Stimulated activated CD8-positive, alpha-beta memory T cell treated with anti-CD3 and anti-CD28 coated beads, Interleukin-4, amount 100 ng/mL, for 1 hour (primary cell): Measurements from ENCODE around the gene C19orf12.

Experiments
- DNase-seq, 2 donors: peaks; one replicate each; pipeline ENCODE4 v3.0.0-alpha.2; 2020; ENCODE audit warnings: low read depth in 2 of 2, low spot score in 1 of 2

Gene C19orf12

DNA sequence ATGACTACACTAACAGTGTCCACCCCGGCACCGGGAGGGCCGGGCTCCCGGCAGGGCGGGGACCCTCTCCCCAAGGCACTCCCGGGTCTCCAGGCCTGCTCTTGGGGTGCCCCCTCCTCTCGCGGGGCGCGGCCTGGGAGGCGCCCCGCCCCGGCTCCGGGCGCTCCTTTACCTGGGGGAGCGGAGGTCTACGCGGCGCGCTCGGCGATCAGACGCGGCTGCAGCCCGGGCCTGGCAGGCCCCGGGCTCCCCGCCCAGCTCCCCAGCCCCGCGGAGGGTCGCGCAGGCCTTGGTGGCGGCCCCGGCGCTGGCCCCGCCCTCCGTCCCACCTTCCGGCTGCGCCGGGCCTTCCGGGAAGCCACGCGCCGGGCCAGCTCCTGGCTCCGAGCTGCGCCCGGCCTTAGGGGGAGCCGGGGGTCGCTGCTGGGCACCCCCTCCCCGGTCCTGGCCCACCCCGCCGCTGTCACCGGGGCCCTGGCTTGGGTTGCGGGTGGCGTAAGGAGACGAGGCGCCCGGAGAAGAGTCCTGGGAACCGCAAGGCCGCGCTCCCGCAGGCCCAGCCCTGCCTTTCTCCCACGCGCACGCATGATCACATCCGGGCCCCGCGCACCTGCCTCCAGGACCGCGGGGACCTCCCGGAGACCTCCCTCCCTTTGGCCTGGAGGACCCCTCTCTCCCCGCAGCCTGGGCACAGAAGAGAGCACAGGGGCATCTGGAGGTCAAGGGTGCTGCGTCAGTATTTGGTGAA is at the start of gene C19orf12:
Gene C19orf12, minus strand, starts transcription at position 309 of the 748 bp plus-strand sequence. CDS start 6,848 bp downstream, outside the sequence.
- DNase-seq = no peak

DNA sequence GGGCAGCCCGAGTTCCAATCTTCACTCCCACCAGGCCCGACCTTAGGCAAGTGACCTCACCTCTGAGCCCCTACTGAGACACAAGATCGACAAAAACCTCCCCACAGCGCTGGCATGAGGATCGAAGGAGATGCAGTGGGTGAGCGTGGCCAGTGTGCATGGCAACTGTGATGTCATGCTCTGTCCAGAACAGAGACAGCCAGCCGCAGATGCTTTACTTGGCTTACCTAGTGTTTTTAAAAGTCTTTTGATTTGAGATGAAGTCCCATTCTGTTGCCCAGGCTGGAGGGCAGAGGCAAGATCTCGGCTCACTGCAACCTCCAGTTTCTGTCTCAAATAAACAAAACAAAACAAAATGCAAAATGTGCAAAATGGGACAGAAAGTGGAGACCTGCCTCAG is 49.3 kb upstream of the C19orf12 start:
- no peak for DNase-seq

DNA sequence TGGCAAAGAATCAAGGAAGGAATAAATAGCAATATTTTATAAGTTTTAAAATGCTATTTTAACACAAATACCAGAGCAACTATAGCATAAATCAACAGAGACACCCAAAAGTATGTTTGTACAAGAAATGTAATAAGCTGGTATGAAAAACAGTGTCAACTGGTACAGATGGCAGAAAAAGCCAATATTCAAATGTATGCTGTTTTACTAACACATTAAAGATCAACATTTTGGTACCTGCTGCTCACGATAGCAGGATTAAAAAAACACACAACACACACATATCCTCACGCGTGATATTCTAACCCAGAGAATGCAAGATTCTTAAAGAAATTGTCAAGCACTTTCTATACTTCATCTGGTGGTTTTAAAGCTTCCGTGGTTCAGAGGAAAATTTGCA is 48.1 kb upstream of the C19orf12 start:
- no peak for DNase-seq

DNA sequence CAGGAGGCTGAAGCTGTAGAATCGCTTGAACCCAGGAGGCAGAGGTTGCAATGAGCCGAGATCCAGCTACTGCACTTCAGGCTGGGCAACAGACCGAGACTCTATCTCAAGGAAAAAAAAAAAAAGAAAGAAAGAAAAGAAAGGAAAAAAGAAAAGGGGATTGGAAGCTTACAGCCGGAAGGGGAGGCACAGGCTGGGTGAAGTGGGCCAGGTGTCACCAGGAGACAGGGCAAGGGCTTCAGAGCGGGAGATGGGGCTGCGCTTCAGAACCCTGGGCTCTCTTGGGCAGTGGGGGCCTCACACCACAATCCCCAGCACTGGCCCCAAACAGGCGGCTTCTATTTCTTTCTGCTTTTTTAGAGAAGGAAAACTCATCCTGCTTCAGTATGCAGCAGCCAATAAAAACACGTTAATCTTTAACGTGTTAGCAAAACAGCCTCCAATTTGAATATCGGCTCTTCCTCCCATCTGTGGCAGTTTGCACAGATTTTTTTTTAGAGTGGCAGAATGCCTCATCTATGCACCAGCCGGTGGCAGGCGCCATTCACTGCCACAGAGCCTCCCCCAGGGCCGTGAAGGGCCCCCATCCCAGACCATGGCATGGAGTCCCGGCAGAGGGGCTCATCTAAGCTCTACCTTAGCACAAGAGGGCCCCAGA is 46.6 kb upstream of the C19orf12 start:
- DNase-seq = no peak

DNA sequence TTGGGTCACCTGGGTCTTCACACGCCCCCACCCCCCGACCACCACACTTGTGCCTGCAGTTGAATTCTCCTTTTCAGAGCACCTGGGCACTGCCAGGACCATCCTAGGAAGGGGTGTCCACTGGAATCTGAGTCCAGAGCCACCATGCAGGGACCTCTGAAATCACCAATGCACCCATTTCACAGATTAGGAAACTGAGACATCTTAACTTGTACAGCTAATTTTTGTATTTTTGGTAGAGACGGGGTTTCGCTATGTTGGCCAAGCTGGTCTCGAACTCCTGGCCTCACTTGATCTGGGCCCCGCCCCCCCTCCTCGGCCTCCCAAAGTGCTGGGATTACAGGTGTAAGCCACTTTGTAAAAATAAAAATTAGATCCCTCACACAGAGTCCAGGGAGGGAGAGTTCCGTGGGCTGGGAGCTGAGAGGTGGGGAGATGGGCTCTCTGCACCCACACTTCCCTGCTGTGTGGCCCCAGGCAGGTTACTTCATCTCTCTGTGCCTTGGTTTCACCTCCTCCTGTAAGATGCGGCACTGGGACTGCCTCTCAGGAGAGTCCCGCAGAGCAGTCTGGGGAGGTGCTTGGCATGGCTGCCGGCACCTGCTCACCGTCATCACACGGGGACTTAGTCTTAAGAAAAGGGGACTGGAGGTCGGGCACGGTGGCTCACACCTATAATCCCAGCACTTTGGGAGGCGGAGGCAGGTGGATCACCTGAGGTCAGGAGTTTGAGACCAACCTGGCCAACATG is 45.9 kb upstream of the C19orf12 start:
- DNase-seq = no peak

DNA sequence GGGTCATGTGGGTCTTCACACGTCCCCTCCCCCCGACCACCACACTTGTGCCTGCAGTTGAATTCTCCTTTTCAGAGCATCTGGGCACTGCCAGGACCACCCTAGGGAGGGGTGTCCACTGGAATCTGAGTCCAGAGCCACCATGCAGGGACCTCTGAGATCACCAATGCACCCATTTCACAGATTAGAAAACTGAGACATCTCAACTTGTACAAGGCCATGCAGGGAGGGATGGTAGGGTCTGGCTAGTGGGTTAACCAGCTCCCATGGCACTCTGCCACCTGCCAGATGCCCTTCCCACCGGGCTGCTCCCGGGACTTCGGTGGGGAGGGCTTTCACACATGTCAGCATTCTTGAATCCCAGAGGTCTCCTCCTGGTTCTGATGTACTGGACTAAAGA is 44.3 kb upstream of the C19orf12 start:
- no peak for DNase-seq

DNA sequence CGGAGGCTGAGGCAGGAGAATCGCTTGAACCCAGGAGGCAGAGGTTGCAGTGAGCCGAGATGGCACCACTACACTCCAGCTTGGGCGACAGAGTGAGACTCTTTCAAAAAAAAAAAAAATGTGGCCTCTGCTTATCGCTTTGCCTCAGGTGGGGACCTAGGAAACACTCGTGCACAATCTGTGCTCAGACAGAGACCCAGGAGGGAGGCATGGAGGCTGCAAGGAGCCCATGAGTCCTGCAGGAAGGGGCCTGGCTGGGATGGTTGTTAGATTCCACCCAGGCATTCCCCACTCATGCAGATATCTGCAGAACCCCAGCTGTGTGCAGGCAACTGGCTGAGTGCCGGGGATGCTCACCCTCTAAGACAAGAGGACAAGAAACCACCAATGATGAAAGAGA is 43.8 kb upstream of the C19orf12 start:
- DNase-seq = no peak

DNA sequence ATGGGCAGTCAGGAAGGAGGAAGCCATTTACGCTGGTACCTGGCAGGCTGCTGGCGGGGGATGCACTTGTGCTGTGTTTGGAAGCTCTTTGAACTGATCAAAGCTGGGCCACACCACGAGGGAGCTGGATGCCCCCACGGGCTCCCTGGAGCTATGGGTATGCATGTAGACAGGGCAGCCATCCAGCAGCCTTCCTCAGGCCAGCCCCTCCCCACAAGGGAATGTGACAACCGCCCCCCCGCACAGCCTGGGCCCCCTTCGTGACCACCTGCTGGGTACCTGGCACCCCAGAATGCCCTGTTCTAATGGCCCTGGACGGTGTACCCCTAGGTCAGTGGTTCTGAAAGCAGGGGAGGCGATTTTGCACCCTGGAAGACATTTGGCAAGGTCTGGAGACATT is 42.5 kb upstream of the C19orf12 start:
- no peak for DNase-seq

DNA sequence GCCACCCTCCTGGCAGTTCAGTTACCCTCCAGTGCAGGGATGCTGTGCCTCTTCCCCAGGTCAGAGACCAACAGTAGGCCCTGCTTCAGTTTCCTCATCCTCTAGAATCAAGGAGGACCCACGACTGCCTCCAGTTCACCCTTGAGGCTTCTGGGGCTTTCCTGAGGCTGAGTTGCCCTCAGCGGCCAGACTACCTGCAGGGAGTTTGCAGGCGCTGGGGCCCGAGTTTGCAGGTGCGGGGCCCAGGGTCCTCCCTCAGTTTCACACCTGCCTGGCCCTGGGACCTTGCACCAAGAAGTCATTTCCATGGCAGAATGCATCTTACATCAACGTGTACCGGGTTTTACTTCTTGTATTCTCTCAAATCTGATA is 38.9 kb upstream of the C19orf12 start:
- no peak for DNase-seq

DNA sequence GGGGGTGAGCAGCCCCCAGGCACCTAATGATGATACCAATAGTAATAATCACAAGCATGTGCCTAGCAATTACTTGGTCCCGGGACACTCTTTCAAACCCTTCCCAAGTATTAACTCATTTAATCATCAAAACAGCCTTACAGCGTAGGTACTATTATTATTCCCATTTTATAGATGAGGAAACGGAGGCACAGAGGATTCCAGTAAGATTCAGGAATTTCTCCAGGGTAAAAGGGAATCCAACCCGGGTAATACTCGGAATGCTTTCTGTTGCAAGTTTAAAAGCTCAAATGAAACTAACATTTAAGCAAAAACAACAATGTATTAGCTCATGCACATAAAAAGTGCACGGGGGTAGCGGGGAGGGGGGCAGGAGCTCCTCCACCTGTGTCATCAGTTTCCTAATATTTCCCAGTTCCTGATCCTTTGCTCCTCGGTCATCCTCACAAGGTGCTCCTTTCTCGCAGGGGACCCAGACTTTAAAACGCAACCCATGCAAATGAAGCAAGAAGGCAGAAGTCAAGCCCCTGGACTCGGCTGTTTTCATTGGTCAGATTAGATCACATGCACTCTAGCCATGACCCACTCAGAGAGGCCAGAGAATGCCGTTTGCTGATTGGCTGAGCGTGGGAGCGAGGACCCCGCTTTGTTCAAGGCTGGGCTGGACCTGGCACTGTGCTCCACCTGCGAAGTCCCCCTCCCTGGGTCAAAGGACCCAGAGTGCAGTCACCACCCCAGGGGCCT is 38.3 kb upstream of the C19orf12 start:
- no peak for DNase-seq

DNA sequence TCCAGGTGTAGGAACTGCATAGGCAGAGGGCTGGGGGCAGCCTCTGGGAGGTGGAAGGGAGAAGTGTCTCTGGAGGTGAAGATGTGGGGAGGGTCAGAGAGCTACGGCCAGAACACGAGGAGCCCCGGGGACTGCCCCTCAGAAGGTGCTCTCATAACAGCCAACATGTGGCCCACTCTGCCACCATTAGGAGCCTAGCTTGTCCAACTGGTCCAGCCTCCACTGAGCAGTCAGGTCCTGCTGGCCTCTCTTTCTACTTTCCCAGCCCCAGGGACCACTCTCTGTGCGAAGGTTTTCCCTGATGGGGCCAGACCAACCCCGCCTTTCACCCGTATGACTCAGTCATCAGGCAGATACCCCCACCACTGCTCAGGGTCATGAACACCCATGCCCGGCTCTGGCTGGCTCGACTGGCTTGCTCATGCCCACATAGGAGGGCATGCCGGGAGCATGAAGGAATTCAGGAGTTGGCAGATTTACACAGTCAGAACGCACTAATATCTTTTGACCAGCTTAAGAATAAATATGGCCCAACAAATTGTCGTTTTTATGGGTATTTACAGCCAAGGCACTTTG is 37.5 kb upstream of the C19orf12 start:
- no peak for DNase-seq

DNA sequence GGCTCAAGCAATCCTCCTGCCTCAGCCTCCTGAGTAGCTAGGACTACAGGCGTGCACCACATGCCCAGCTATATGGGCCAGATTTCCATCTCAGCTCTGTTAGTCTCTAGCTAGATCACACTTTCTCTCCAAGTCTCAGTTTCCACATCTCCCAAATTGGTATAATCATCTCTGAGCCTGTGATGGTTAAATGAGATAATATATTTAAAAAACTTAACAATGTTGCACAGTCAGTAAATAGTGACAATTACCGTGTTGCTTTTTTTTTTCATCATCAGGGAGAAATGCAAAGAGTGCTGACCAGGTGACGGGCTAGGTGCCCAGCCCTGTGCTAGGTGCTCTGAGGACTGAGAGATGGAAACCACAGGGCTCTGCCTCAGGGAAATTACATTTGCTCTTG is 36.9 kb upstream of the C19orf12 start:
- no peak for DNase-seq

DNA sequence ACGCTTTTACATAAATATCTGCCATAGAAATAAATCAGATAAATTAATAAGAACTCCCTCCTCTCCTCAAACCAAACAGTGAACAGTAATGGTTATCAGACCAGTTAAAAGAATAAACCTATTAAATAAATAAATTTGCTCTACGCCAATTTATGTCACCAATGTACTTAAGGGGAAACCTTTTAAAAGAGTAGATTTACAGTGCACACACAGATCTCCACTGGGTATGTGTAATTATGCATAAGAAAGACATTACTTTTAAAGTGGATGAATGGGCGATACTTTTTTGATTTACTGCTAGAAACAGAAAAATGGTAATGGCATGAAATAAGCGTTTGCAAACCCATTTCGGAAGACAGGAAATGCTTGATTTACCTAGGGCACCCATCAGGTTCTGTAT is 34.9 kb upstream of the C19orf12 start:
- DNase-seq = no peak

DNA sequence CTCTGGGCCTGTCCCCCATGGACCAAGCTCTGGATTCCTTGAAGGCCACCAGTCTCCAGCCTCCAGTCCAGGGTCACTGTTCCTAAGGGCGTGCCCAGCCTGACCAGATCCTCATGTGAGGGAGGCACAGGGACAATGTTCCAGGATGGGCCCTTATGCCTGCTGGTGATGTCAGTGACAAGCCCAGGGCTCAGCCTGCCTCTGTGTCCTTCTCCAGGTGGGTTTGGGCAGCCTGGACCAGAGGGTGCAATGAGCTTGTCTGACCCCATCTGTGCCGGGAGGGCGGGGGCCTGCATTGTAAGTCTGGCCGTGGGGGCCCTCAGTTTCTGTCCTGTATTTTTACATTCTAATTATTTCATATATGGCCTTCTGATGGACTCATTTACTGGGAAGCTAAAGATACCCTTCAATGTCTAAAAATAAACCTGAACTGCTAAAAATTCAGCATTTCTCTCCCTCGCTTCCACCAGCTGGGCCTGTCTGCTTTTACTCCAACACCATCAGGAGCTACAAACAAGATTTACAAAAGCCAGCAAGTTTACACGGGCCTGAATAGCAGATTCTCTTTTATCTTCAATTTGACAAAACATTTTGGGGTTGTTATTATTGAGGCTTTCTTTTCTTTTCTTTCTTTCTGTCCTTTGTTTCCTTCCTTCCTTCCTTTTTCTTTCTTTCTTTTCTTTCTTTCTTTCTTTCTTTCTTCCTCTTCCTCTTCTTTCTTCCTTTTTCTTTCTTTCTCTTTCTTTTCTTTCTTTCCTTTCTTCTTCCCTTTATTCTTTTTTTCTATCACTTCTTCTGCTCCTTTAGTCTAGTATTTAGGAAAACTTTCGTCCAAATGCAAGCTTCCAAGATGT is 34.2 kb upstream of the C19orf12 start:
- no peak for DNase-seq

DNA sequence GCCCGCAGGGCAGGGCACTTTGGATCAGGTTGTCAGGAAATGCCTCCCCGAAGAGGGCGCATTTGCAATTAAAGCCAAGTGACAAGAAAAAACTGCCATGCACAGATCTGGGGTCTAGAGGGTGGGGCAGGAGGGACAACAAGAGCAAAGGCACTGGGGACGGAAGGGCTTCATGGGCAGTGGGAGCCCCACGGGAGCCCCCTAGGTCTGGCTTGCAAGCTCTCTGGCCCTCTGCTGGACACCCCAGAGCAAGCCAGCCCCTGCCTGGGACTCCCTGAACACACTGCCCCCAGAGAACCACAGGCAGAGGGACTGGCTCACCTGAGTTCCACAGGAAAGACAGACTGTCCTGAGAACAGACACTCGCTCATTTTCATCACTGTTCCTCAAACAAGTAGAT is 30.2 kb upstream of the C19orf12 start:
- DNase-seq = no peak

DNA sequence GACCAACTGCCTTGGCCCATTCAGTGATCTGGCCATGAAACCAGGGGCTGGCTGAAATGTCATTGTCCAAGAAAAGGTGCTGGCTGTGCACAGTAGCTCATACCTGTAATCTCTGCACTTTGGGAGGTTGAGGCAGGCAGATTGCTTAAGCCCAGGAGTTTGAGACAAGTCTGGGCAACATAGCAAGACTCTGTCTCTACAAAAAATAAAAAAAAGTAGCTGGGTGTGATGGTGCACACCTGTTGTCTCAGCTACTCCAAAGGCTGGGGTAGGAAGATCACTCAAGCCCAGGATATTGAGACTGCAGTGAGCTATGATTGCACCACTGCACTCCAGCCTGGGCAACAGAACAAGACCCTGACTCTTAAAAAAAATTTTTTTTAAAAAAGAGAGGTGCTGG is 28.6 kb upstream of the C19orf12 start:
- DNase-seq = no peak

DNA sequence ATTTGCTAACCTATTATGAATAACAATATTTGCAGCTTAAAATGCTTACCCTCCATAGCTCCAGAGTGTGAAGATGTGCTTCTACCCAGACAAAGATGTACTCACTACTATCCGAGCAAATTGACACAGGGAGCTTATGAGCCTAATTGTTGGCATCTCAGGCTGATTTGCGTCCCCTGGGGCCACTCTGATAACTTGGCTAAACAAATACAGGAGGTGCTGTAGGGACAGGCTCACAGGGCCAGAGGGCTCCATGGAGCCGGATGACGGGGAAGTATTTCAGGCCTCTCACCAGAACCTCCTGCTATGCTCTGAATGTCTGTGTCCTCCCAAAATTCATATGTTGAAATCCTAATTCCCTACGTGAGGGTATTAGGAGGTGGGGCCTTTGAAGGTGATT is 26.7 kb upstream of the C19orf12 start:
- no peak for DNase-seq

DNA sequence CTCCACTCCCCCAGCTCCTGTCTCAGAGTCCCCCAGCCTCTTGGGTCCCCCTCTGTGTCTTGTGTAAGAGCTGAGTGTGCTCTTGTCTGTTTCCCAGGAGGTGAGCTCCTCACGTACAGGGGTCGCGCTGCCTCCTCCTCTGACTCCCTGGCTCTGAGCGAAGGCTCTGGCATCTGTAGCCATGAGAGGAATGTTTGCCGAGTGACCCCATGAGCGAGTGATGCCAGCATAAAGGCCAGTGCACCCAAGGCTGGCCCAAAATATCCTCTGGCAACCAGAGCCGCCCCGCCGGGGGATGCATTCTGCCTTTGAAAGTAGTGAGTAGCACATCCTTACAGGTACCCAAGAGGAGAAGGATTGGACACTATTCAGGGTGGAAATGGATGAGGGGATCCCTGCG is 26.2 kb upstream of the C19orf12 start:
- no peak for DNase-seq

DNA sequence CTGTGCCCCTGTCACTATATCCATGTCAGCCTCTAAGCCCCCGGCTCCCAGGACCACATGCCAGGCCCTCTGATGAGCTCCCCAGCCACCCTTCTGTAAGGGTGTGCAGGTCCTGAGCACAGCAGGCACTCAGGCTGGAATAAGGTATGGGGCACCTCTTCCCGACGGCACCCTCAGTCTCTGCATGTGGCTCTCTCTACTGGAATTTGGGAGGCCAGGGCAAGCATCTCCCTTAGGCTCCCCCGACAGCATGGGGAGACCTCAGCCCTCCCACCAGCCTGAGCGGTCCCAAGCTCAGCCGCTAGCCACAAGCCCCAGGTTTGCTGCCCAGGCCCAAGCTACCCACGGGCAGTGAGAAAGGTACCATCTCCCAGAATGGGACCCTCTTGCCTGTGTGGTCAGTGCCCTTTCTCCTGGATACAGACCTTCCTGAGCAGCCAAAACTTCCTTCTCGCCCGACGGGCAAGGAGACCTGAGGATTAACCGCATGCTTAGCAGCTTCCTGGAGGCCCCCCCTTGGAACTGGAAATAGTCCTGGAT is 22.5 kb upstream of the C19orf12 start:
- no peak for DNase-seq

DNA sequence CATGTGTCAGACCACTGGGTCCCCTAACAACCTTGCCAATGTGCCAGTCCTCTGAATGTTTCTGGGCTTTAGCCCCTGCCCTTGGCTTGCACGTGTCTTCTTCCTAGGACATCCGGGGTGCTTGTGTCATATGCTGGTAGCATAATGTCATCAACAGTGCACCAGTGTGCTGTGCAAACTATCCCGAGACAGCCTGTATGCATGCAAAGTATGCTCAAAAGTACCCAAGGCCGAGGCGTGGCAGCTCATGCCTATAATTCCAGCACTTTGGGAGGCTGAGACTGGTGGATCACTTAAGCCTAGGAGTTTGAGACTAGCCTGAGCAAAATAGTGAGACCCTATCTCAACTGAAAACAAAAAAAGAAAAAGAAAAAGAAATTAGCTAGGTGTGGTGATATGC is 20.8 kb upstream of the C19orf12 start:
- DNase-seq = no peak
